ENCODE measurements around the gene GYS2.
"Not testable (repeated sequence)": the region's sequence is repeated elsewhere in the genome, so short reads cannot be mapped to it uniquely, and the experiment has no call there.

The GYS2 gene

GRCh38 chr12:21599143-21599999 is 5.3 kb downstream of the GYS2 start:
- no peak for DNase-seq

- no peak for DNase-seq
Observed at GRCh38 chr12:21598651-21599050, 6.0 kb downstream of the GYS2 start.

DNA sequence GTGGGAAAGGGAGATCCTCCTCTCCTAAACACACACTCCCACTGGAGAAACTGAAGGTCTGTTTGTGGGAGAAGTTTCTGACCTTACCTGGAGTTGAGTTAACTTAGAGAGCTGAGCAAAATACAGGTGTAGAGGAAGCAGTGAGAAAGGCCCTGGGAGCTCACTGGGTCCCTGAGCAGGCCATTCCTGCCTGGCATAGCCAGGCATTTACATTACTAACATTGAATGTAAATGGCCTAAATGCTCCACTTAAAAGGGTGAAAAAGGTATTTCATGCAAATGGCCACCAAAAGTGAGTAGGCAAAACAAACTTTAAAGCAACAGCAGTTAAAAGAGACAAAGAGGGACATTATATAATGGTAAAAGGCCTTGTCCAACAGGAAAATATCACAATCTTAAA is 9.3 kb downstream of the GYS2 start:
- DNase-seq, result not testable (repeated sequence)

GRCh38 chr12:21585485-21585884 is 19.2 kb downstream of the GYS2 start:
- DNase-seq, result no peak

DNA sequence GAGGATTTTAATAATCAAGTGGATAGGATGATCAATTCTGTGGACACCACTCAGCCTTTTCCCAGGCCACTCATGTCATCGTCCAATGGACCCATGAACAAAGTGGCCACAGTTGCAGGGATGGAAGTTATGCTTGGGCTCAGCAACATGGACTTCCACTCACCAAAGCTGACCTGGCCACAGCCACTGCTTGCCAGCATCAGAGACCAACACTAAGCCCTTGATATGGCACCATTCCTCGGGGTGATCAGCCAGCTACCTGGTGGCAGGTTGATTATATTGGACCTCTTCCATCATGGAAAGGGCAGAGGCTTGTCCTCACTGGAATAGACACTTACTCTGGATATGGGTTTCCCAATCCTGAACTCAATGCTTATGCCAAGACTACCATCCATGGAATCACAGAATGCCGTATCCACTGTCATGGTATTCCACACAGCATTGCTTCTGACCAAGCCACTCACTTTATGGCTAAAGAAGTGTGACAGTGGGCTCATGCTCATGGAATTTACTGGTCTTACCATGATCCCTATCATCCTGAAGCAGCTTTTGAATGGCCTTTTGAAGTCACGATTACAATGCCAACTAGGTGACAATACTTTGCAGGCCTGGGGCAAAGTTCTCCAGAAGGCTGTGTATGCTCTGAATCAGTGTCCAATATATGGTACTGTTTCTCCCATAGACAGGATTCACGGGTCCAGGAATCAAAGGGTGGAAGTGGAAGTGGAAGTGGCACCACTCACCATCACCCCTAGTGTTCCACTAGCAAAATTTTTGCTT is 20.1 kb downstream of the GYS2 start:
- DNase-seq, result not testable (repeated sequence)

GRCh38 chr12:21583587-21583986 is 21.1 kb downstream of the GYS2 start:
- DNase-seq, result no peak

GRCh38 chr12:21580748-21581516 is 23.7 kb downstream of the GYS2 start:
- no peak for DNase-seq

DNA sequence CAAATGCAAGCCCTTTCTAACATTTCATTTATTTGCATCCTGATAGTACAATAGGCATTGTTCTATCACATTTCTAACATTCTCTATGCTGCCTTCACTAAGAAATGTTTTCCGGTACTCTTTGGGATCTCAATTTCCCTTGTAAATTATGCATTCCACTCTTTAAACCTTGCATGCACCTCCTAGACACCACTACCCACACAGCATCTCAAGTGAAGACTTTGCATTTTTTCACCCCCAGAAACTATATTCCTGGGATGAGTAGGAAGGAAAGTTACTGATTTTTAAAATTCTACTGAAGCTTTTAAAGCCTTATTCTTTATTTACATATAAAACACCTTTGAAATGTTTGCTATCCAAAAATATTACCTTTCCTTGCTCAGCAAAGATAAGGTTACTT is 27.1 kb downstream of the GYS2 start:
- no peak for DNase-seq

DNA sequence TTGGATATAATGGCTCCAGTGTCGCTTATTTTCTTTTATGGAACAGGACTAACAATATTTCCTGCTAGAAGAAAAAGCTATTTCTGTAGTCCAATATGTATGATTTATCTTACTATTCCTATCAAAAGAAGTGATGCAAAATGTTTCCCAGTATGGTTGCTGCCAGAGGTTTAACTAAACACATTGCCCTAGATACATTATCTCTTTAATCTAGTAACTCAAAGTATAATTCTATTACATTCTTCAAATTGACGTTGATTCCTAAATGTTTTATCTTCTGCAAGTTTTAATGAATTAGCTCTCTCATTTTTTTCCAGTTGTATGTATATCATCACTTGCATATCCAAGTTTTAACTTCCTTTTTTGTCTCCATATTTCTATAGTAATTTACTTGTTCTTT is 28.2 kb downstream of the GYS2 start:
- DNase-seq, result no peak

DNA sequence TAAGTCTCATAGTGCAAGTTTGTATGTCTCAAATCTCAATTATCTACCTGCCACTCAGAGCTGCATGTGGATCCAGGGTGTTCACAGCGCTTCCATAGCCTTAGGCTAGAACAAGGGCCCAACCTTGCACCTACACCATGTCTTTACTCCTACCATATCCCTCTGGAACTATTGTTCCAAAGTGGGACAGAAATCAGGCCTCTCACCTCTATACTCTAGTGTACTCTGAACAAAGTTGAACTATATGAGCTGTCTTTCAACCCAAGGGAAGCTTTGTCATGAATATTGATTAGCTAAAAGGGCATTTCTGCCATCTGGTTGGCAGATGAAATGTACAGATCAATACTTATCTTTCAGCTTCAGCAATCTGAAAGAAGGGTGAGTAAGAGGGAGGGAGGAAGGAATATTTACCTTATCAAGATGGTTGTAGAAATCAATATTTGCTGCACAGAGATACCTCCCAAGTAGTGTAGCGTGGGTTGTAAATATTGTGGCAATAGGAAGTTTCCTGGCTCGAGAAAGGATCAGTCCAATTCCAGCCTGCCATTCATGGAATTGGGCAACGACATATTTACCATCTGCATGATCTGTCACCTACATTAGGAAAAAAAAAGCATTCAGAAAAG is 30.8 kb downstream of the GYS2 start:
- DNase-seq, result no peak

GRCh38 chr12:21571046-21571445 is 33.6 kb downstream of the GYS2 start:
- DNase-seq, result no peak

- no peak for DNase-seq
Observed at GRCh38 chr12:21568115-21568514, 36.5 kb downstream of the GYS2 start.

GRCh38 chr12:21566907-21567394 is 37.7 kb downstream of the GYS2 start:
- no peak for DNase-seq

GRCh38 chr12:21566223-21566906 is 38.3 kb downstream of the GYS2 start:
- no peak for DNase-seq

- DNase-seq, result no peak
Observed at GRCh38 chr12:21562859-21563258, 41.8 kb downstream of the GYS2 start.

DNA sequence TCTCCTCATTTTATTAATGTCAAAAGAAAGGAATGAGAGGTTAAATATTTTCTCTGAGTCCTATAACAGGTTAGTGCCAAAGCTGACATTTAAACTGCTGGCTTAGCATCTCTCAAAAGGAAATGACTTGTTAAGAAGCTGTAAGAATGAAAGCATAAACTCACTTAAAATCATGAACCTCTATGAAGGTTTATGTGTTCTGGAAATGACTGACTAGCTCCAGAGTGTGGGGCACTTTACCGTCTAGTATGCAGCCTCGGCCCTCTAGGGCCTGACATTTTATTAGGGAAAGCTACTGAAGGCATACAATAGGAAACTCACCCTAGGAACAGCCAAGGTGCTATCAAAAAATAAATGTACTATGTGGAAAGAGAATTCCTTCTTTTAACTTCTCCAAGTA is 43.5 kb downstream of the GYS2 start:
- no peak for DNase-seq

DNA sequence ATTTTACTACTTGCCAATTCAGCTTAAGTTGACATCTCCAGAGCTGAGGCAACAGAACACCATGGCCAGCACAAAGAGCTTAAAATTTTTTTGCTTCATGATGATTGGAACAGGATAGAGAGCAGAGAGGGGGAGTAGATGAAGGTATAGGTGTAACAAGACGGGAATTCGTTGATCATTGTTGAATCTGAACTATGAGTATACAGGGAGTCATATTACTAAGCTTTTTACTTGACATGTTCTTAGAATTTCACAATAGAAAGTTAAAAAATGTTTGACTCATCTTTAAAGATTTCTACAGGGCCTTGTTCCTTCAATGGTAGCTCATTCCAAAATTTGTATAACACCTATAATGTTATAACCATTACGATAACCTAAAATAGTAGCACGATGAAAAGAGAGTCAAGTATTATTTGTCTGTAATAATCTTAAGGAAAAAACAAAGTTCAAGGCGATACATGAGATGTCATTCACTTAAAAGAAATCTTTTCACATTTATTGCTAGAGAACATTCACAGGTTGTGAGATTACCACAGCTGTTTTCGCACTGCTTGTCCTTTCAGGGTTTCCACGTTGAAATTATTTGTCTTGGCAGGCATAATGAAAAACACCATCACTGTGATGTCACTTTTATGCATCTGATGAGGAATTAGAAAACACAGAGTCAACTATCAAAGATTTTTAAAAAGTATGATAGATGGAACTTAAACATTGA is 44.6 kb downstream of the GYS2 start:
- DNase-seq, result no peak

- DNase-seq, result no peak
Observed at GRCh38 chr12:21558100-21558679, 46.5 kb downstream of the GYS2 start.

DNA sequence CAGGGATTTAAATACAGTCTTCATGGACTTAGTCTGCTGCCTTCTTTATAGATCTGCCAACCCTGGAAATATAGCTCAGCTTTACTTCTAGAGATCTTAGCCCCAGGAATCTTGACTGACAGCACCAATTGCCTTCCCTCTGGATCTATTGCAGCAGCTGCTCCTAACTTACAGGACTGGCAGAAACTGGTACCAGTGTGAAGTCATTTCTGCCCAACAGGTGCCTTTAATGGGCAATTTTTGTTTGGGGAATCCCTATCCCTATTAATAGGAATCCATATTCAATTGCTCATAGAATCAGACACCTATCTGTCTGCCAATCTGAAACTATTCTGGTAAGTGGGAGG is 51.3 kb downstream of the GYS2 start:
- DNase-seq, result no peak

DNA sequence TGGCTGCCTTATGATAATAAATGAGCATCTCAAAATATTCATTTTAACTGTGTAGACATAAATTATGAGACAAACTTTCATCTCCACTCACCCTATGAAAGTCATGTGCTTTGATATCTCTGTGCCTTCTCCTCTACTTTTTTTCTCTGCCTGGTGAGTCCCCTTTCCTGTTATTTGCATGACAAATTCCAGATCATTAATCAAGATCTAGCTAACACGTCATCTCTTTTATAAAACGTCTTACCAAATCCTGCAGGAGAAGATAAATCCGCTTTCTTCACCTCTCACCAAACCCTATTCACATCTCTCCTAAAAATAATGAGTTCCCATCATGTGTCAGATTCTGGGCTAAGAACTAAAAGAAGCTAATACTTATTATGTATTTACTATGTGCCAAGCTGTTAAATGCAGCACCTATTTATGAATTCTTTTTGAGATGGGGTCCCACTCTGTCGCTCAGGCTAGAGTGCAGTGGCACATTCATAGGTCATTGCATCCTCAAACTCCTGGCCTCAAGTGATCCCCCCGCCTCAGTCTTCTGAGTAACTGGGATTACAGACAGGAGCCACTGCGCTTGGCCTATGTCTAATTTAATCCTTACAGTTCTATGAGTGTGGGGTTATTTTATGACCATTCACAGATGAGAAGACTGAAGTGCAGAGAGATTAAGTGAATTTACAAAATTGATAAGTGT is 51.9 kb downstream of the GYS2 start:
- no peak for DNase-seq
